NCI-H1436 treated with DMSO at 0.1 percent for 48 hours (cell line): ENCODE measurements around the gene SWT1.
"Not testable (repeated sequence)": the region's sequence is repeated elsewhere in the genome, so short reads cannot be mapped to it uniquely, and the experiment has no call there.

Source experiments
- DNase-seq: peaks from one replicate; lab custom pipeline; 2025; lab: John Stamatoyannopoulos, UW

SWT1 gene

GRCh38 chr1:185291652-185292051 is 134.7 kb downstream of the SWT1 start:
- DNase-seq = no peak

GRCh38 chr1:185292237-185292636 is 135.3 kb downstream of the SWT1 start:
- no peak for DNase-seq

- DNase-seq = no peak
These were observed 137.1 kb downstream of the SWT1 start for GRCh38 chr1:185293967-185294542.

- no peak for DNase-seq
These were observed 138.1 kb downstream of the SWT1 start for GRCh38 chr1:185295091-185295490.

- DNase-seq = no peak
These were observed 141.0 kb downstream of the SWT1 start for GRCh38 chr1:185297982-185298381.

GRCh38 chr1:185300152-185300551 is 143.2 kb downstream of the SWT1 start:
- DNase-seq = no peak

- no peak for DNase-seq
These were observed 148.5 kb downstream of the SWT1 start for GRCh38 chr1:185305419-185305818.

GRCh38 chr1:185308126-185308525 is 151.2 kb downstream of the SWT1 start:
- DNase-seq = no peak

- no peak for DNase-seq
These were observed 152.6 kb downstream of the SWT1 start for GRCh38 chr1:185309566-185309965.

GRCh38 chr1:185311589-185312225 is 154.7 kb downstream of the SWT1 start:
- no peak for DNase-seq

GRCh38 chr1:185312361-185313138 is 155.6 kb downstream of the SWT1 start:
- DNase-seq = no peak

- no peak for DNase-seq
These were observed 157.4 kb downstream of the SWT1 start for GRCh38 chr1:185314411-185314810.

GRCh38 chr1:185315445-185316071 is 158.6 kb downstream of the SWT1 start:
- no peak for DNase-seq

- DNase-seq = no peak
These were observed 159.4 kb downstream of the SWT1 start for GRCh38 chr1:185316163-185317033.

GRCh38 chr1:185317034-185317885 is 160.3 kb downstream of the SWT1 start, which contains the start of gene IVNS1ABP:
Gene IVNS1ABP, minus strand, starts transcription at chr1:185317243. Its CDS starts 7,750 bp downstream, at chr1:185309493.
- peak; percentile 91 for DNase-seq

GRCh38 chr1:185317886-185318310 is 160.9 kb downstream of the SWT1 start:
- no peak for DNase-seq

GRCh38 chr1:185318431-185319138 is 161.6 kb downstream of the SWT1 start:
- DNase-seq = no peak

GRCh38 chr1:185319139-185319475 is 162.1 kb downstream of the SWT1 start:
- no peak for DNase-seq

- DNase-seq = not testable (repeated sequence)
These were observed 164.1 kb downstream of the SWT1 start for GRCh38 chr1:185321104-185321503.

- not testable (repeated sequence) for DNase-seq
These were observed 164.8 kb downstream of the SWT1 start for GRCh38 chr1:185321653-185322221.
